Fibroblast of mammary gland (primary cell): Measurements from ENCODE around the gene INPPL1.

Experiments used
- DNase-seq: peaks from one replicate; pipeline ENCODE4 v3.0.0-alpha.2; 2010; ENCODE audit warnings: low read depth
- H3K4me3 ChIP-seq: 2 replicates; pipeline ENCODE4 v1.5.1; 2011; ENCODE audit warnings: low read depth, mild to moderate bottlenecking, low read length, moderate library complexity; ENCODE audit not compliant: control insufficient read depth
- TF ChIP-seq, protein P1 (sequence below): conservative IDR thresholded peaks from 2 replicates; pipeline ENCODE4 v1.5.1; 2011; ENCODE audit warnings: low read depth, low read length, inconsistent platforms; ENCODE audit not compliant: control insufficient read depth, insufficient read depth

INPPL1 gene

DNA sequence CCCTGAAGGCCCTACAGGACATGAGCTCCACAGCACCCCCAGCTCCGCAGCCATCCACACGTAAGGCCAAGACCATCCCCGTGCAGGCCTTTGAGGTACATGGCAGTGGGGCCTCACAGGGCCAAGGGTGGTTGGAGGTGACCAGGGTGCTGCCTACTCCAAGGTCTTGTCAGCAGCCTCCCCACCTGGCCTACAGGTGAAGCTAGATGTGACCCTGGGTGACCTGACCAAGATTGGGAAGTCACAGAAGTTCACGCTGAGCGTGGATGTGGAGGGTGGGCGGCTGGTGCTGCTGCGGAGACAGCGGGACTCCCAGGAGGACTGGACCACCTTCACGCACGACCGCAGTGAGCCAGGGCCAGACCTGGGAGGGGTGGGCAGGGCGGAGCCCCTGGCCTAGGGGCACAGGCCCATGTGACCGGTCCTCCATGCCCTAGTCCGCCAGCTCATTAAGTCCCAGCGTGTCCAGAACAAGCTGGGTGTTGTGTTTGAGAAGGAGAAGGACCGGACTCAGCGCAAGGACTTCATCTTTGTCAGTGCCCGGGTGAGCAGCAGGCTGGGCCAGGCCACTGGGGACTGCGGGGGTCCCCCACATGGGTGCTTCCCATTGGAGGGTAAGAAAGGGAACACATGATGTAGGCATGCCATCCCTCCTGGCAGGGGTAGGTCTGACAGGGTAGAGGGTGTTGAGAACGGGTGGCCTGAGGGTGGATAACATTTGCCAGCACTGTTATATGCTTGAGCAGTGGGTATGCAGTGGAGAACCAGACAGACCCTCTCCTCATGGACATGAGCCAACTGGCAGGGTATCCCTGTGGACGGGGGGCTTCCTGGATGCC lies 5.6 kb downstream of the INPPL1 start:
- no peak overlapping the region for H3K4me3 ChIP-seq
- TF ChIP-seq, protein P1, sequence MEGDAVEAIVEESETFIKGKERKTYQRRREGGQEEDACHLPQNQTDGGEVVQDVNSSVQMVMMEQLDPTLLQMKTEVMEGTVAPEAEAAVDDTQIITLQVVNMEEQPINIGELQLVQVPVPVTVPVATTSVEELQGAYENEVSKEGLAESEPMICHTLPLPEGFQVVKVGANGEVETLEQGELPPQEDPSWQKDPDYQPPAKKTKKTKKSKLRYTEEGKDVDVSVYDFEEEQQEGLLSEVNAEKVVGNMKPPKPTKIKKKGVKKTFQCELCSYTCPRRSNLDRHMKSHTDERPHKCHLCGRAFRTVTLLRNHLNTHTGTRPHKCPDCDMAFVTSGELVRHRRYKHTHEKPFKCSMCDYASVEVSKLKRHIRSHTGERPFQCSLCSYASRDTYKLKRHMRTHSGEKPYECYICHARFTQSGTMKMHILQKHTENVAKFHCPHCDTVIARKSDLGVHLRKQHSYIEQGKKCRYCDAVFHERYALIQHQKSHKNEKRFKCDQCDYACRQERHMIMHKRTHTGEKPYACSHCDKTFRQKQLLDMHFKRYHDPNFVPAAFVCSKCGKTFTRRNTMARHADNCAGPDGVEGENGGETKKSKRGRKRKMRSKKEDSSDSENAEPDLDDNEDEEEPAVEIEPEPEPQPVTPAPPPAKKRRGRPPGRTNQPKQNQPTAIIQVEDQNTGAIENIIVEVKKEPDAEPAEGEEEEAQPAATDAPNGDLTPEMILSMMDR, result no peak
- no peak for DNase-seq

DNA sequence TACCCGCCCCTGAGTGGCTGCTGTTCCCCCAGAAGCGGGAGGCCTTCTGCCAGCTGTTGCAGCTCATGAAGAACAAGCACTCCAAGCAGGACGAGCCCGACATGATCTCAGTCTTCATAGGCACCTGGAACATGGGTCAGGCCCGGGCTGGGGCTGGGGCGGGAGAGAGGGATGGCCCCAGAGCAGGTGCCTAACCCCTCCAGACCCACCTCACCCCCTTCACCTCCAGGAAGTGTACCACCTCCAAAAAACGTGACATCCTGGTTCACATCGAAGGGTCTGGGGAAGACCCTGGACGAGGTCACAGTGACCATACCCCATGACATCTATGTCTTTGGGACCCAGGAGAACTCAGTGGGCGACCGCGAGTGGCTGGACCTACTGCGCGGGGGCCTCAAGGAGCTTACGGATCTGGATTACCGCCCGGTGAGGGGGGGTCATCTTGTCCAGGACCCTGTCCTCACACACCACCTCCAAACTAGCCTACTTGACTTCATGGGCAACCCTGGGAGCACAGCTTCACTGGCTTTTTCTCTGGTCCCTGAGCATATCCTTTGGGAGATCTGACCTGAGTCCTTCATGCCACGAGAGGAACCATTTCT lies 6.3 kb downstream of the INPPL1 start:
- no peak overlapping the region for H3K4me3 ChIP-seq
- no peak for DNase-seq
- TF ChIP-seq, protein P1, result no peak

DNA sequence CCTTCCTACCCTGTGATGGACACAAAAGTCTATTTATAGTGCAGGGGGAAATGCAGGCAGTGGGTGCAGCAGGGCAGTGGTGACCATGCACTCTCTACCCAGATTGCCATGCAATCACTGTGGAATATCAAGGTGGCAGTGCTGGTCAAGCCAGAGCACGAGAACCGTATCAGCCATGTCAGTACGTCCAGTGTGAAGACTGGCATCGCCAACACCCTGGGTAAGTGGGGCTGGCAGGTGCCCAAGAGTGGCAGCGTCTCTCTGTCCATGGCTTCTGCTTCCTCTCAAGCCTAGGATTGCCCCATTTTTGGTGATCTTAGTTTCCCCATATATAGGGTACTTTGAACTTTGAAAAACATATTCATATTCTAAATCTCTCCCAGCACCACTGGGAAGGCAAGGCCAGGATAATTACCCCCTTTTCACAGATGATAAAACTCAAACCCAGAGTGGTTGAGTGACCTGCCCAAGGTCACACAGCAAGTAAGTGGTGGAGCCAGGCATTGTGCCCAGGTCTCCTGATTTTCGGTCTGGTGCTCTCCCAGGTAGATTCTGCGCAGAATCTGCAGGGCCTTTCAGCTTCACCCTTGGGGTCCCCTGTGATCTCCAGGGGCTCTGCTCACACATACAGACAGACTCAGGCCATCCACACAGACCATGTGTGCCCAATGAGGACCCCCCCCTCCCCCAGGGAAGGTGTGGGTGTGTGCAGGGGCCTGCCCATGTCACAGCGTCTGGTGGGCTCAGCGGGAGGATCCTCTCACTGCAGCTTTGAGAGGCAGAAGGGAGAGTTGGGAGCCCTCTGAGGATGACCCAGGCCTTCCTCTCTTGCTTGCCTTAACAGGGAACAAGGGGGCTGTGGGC lies 7.1 kb downstream of the INPPL1 start:
- TF ChIP-seq, protein P1, result no peak
- no peak for DNase-seq
- no peak overlapping the region for H3K4me3 ChIP-seq

DNA sequence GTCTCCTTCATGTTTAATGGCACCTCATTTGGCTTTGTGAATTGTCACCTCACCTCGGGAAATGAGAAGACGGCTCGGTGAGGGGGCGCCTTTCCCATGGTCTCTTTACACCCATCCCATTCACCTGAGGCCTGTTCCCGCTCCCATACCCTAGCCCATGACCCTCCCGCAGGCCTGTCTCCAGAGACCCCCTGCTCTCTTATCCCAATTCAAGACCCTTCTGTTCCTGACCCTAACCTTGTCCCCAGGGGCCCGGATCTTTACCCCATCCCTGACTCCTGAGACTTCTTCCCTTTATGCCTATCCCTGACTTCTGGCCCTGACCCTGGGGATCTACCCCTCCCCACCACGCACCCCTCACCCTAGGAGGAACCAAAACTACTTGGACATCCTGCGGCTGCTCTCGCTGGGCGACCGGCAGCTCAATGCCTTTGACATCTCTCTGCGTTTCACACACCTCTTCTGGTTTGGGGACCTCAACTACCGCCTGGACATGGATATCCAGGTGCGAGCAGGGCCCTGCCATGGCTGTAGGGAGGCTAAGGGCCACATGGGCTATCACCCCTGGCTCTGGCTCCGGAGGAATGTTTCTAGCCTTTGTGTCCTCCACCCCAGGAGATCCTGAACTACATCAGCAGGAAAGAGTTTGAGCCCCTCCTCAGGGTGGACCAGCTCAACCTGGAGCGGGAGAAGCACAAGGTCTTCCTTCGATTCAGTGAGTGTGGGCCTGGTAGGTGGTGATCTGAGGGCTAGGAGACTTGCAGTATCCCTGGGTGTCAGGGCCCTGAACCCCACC lies 7.9 kb downstream of the INPPL1 start:
- H3K4me3 ChIP-seq, result no peak overlapping the region
- TF ChIP-seq, protein P1, result no peak

DNA sequence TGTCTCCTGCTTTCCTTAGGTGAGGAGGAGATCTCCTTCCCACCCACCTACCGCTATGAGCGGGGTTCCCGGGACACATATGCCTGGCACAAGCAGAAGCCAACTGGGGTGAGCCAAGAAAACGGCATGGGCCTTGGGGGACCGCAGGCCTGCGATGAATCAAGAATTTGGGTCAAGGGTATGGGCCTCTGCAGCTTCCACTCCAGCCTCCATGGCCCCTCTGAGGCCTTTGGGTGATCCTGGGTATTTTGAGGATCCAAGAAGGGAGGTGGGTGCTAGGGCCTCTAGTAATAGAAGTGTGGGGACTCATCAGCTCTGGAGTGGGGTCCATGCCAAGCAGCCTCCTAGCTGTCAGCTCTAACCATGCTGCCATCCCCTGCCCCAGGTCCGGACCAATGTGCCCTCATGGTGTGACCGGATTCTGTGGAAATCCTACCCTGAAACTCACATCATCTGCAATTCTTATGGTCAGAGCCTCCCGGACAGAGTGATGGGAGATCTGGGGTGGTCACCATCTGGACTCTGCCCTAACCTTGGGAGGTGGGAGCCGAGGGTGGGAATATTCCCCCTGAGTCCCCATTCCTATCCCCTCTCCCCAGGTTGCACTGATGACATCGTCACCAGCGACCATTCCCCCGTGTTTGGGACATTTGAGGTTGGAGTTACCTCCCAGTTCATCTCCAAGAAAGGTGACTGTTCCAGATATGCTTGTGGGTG lies 8.6 kb downstream of the INPPL1 start:
- TF ChIP-seq, protein P1, result no peak

More for the DNA sequence above, 7.9 kb downstream of the INPPL1 start:
- DNase-seq, result no peak

More for the DNA sequence above, 8.6 kb downstream of the INPPL1 start:
- no peak for DNase-seq
- no peak overlapping the region for H3K4me3 ChIP-seq
